HG03045 (cell line): ENCODE data around the gene ZDHHC8.

Experiments used
- ATAC-seq: cut with Tn5 transposase; IDR thresholded peaks from one replicate; pipeline ENCODE4 v1.9.1; 2021; ENCODE audit warnings: mild to moderate bottlenecking, moderate library complexity; ENCODE audit not compliant: unreplicated experiment

ZDHHC8 gene

GRCh38 chr22:20128902-20129746 lies 2.5 kb upstream of the ZDHHC8 start:
- ATAC-seq = no peak

GRCh38 chr22:20129747-20130014 lies 1.9 kb upstream of the ZDHHC8 start:
- ATAC-seq = no peak

GRCh38 chr22:20130319-20130718 lies 1.3 kb upstream of the ZDHHC8 start:
- ATAC-seq = no peak

GRCh38 chr22:20130731-20131596 lies 640 bp upstream of the ZDHHC8 start:
- peak; percentile 52 for ATAC-seq

GRCh38 chr22:20131859-20132685 lies 468 bp downstream of the ZDHHC8 start:
- ATAC-seq = peak; percentile 7

GRCh38 chr22:20132686-20133246 lies 1.2 kb downstream of the ZDHHC8 start:
- ATAC-seq = no peak

- ATAC-seq = no peak
These were observed 2.4 kb downstream of the ZDHHC8 start for GRCh38 chr22:20133930-20134549.

GRCh38 chr22:20135265-20135664 lies 3.7 kb downstream of the ZDHHC8 start:
- ATAC-seq = no peak

GRCh38 chr22:20135806-20136602 lies 4.4 kb downstream of the ZDHHC8 start:
- ATAC-seq = no peak

GRCh38 chr22:20136603-20136873 lies 4.9 kb downstream of the ZDHHC8 start:
- ATAC-seq = no peak

GRCh38 chr22:20137113-20137512 lies 5.5 kb downstream of the ZDHHC8 start:
- no peak for ATAC-seq

- ATAC-seq = no peak
These were observed 6.2 kb downstream of the ZDHHC8 start for GRCh38 chr22:20137671-20138416.

GRCh38 chr22:20138417-20138738 lies 6.8 kb downstream of the ZDHHC8 start:
- ATAC-seq = no peak

- ATAC-seq = no peak
These were observed 7.3 kb downstream of the ZDHHC8 start for GRCh38 chr22:20138868-20139267.

GRCh38 chr22:20139391-20140106 lies 7.9 kb downstream of the ZDHHC8 start:
- ATAC-seq = no peak

- no peak for ATAC-seq
These were observed 8.5 kb downstream of the ZDHHC8 start for GRCh38 chr22:20140107-20140445.

- ATAC-seq = no peak
These were observed 8.9 kb downstream of the ZDHHC8 start for GRCh38 chr22:20140521-20140964.

GRCh38 chr22:20141186-20142077 lies 9.8 kb downstream of the ZDHHC8 start:
- ATAC-seq = no peak
